Measurements from ENCODE around the gene PCYT1A.

The PCYT1A gene

GRCh38 chr3:196292286-196292923, 4.9 kb upstream of the PCYT1A start:
- FAIRE-seq = peak; percentile 77
- peak; percentile 41 for DNase-seq (ENCODE audit: insufficient read length, low spot score)
- TF ChIP-seq POLR2A (IDR thresholded peaks at IDR 0.05; ENCODE audit: low read depth, low read length) (0 out of 2 replicates have a peak, but pooled peaks have one; percentile 33), POLR2AphosphoS5 (IDR thresholded peaks at IDR 0.05; ENCODE audit: low read depth, low read length) (no peak), POU2F2 (IDR thresholded peaks at IDR 0.05; ENCODE audit: low read depth, low read length) (no peak), PAX5 (IDR thresholded peaks at IDR 0.05; ENCODE audit: insufficient read depth, low read length, severe bottlenecking) (no peak), TAF1 (IDR thresholded peaks at IDR 0.05; ENCODE audit: low read depth, low read length) (no peak), SPI1 (IDR thresholded peaks at IDR 0.05; ENCODE audit: low read depth, low read length) (0 out of 2 replicates have a peak, but pooled peaks have one; percentile 1)

DNA sequence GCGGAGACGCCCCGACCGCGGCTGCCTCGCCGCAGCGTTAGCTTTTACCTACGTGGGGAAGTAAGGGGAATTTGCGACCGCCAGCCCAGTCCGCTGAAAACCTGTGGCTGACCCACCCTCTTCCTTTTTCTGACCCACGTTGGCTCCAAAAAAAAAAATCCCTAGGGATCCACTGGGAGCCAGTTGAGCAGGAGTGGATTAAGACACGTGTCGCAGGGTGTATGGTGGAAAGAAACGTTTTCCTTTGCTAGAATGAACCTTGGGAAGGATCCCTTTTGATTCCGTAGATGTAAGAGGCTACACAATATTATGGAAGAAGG, 575 bp upstream of the PCYT1A start:
- FAIRE-seq (no peak), DNase-seq (ENCODE audit: insufficient read length, low spot score) (no peak)
- no peak for TF ChIP-seq SPI1 (IDR thresholded peaks at IDR 0.05; ENCODE audit: low read depth, low read length)
- TF ChIP-seq POU2F2 (IDR thresholded peaks at IDR 0.05; ENCODE audit: low read depth, low read length) = no peak
- TF ChIP-seq TAF1 (IDR thresholded peaks at IDR 0.05; ENCODE audit: low read depth, low read length) = no peak
- TF ChIP-seq PAX5 (IDR thresholded peaks at IDR 0.05; ENCODE audit: insufficient read depth, low read length, severe bottlenecking) = no peak
- TF ChIP-seq POLR2AphosphoS5 (IDR thresholded peaks at IDR 0.05; ENCODE audit: low read depth, low read length) = no peak
- no peak for TF ChIP-seq POLR2A (IDR thresholded peaks at IDR 0.05; ENCODE audit: low read depth, low read length)

- DNase-seq (ENCODE audit: insufficient read length, low spot score) (no peak), FAIRE-seq (peak; percentile 88)
- TF ChIP-seq SPI1 (IDR thresholded peaks at IDR 0.05; ENCODE audit: low read depth, low read length) (no peak), POLR2AphosphoS5 (IDR thresholded peaks at IDR 0.05; ENCODE audit: low read depth, low read length) (no peak), TAF1 (IDR thresholded peaks at IDR 0.05; ENCODE audit: low read depth, low read length) (no peak), PAX5 (IDR thresholded peaks at IDR 0.05; ENCODE audit: insufficient read depth, low read length, severe bottlenecking) (no peak), POLR2A (IDR thresholded peaks at IDR 0.05; ENCODE audit: low read depth, low read length) (no peak)
Observed at GRCh38 chr3:196287090-196287439, 461 bp downstream of the PCYT1A start.

- FAIRE-seq (no peak), DNase-seq (ENCODE audit: insufficient read length, low spot score) (no peak)
- TF ChIP-seq POLR2A (IDR thresholded peaks at IDR 0.05; ENCODE audit: low read depth, low read length) = no peak
- no peak for TF ChIP-seq POLR2AphosphoS5 (IDR thresholded peaks at IDR 0.05; ENCODE audit: low read depth, low read length)
- TF ChIP-seq POU2F2 (IDR thresholded peaks at IDR 0.05; ENCODE audit: low read depth, low read length) = no peak
- no peak for TF ChIP-seq TAF1 (IDR thresholded peaks at IDR 0.05; ENCODE audit: low read depth, low read length)
- TF ChIP-seq PAX5 (IDR thresholded peaks at IDR 0.05; ENCODE audit: insufficient read depth, low read length, severe bottlenecking) = no peak
- TF ChIP-seq SPI1 (IDR thresholded peaks at IDR 0.05; ENCODE audit: low read depth, low read length) = no peak
Observed at GRCh38 chr3:196284396-196284795, 3.1 kb downstream of the PCYT1A start.

DNA sequence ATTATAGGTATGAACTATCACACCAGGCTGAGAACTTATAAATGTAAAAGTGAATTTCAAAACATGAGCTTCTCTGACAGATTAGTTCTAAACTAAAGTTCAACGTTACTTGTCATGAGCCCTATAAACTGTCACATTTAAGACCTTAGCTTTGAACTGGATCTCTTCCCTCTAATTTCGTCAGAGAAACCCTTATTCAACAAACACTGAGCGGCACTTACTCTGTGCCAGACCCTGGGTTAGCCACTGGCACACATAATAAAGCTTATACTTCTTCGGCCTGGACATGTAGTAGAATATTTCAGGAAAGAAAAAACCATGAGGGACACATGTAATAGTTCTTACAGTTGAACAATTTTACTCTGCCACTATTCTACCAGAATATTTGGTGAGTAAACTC, 5.6 kb downstream of the PCYT1A start:
- peak; percentile 9 for FAIRE-seq
- no peak for DNase-seq (ENCODE audit: insufficient read length, low spot score)
- TF ChIP-seq POLR2AphosphoS5 (IDR thresholded peaks at IDR 0.05; ENCODE audit: low read depth, low read length) (no peak), POLR2A (IDR thresholded peaks at IDR 0.05; ENCODE audit: low read depth, low read length) (no peak), POU2F2 (IDR thresholded peaks at IDR 0.05; ENCODE audit: low read depth, low read length) (no peak), PAX5 (IDR thresholded peaks at IDR 0.05; ENCODE audit: insufficient read depth, low read length, severe bottlenecking) (no peak), SPI1 (IDR thresholded peaks at IDR 0.05; ENCODE audit: low read depth, low read length) (no peak)

- FAIRE-seq (peak; percentile 86), DNase-seq (ENCODE audit: insufficient read length, low spot score) (no peak)
- TF ChIP-seq POLR2AphosphoS5 (IDR thresholded peaks at IDR 0.05; ENCODE audit: low read depth, low read length) (no peak), POLR2A (IDR thresholded peaks at IDR 0.05; ENCODE audit: low read depth, low read length) (no peak), SPI1 (IDR thresholded peaks at IDR 0.05; ENCODE audit: low read depth, low read length) (no peak), PAX5 (IDR thresholded peaks at IDR 0.05; ENCODE audit: insufficient read depth, low read length, severe bottlenecking) (no peak), TAF1 (IDR thresholded peaks at IDR 0.05; ENCODE audit: low read depth, low read length) (no peak), POU2F2 (IDR thresholded peaks at IDR 0.05; ENCODE audit: low read depth, low read length) (no peak)
Observed at GRCh38 chr3:196280689-196281440, 6.7 kb downstream of the PCYT1A start.

GRCh38 chr3:196275126-196275525, 12.4 kb downstream of the PCYT1A start:
- no peak for DNase-seq (ENCODE audit: insufficient read length, low spot score)
- TF ChIP-seq SPI1 (IDR thresholded peaks at IDR 0.05; ENCODE audit: low read depth, low read length) = no peak
- no peak for TF ChIP-seq TAF1 (IDR thresholded peaks at IDR 0.05; ENCODE audit: low read depth, low read length)
- no peak for TF ChIP-seq POLR2A (IDR thresholded peaks at IDR 0.05; ENCODE audit: low read depth, low read length)
- TF ChIP-seq PAX5 (IDR thresholded peaks at IDR 0.05; ENCODE audit: insufficient read depth, low read length, severe bottlenecking) = no peak
- no peak for TF ChIP-seq POLR2AphosphoS5 (IDR thresholded peaks at IDR 0.05; ENCODE audit: low read depth, low read length)
- no peak for TF ChIP-seq POU2F2 (IDR thresholded peaks at IDR 0.05; ENCODE audit: low read depth, low read length)
- no peak for FAIRE-seq

- DNase-seq (ENCODE audit: insufficient read length, low spot score) = peak; percentile 62
- TF ChIP-seq POU2F2 (IDR thresholded peaks at IDR 0.05; ENCODE audit: low read depth, low read length) (0 out of 2 replicates have a peak, but pooled peaks have one; percentile 15), PAX5 (IDR thresholded peaks at IDR 0.05; ENCODE audit: insufficient read depth, low read length, severe bottlenecking) (no peak)
- peak; percentile 43 for FAIRE-seq
Observed at GRCh38 chr3:196274585-196274984, 12.9 kb downstream of the PCYT1A start.

DNA sequence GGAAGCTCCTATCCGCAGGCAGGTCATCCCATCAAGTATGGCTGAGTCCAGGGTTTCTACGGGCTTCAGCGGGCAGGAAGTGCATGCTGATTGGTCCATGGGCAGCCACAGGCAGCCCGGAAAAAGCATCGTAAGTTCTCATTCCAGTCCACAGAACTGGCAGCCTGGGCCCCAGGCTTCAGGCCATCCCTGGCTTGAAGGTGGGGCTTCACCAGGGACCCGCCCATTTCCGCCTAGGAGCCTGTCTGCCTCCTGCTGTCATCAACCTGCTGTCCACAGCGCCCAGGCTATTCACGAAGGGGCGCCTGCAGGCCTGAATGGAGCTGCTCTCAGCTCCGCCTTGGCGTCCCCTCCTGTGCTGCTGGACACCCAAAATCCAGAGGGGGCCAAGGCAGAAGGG, 13.9 kb downstream of the PCYT1A start:
- no peak for TF ChIP-seq POLR2AphosphoS5 (IDR thresholded peaks at IDR 0.05; ENCODE audit: low read depth, low read length)
- TF ChIP-seq SPI1 (IDR thresholded peaks at IDR 0.05; ENCODE audit: low read depth, low read length) = no peak
- no peak for TF ChIP-seq TAF1 (IDR thresholded peaks at IDR 0.05; ENCODE audit: low read depth, low read length)
- no peak for TF ChIP-seq POU2F2 (IDR thresholded peaks at IDR 0.05; ENCODE audit: low read depth, low read length)
- TF ChIP-seq POLR2A (IDR thresholded peaks at IDR 0.05; ENCODE audit: low read depth, low read length) = no peak
- no peak for TF ChIP-seq PAX5 (IDR thresholded peaks at IDR 0.05; ENCODE audit: insufficient read depth, low read length, severe bottlenecking)
- FAIRE-seq (no peak), DNase-seq (ENCODE audit: insufficient read length, low spot score) (no peak)
